Kidney (tissue), 14 donors: Measurements from ENCODE around the gene CKAP2L. TPM values are rescaled to one million over a fixed set of nuclear protein-coding genes. Genes with fewer than 3 reads are reported as not detected.
A peak's percentile ranks its signal among the peaks of the same experiment; 100 is the strongest.

Experiments used
- DNase-seq, 5 donors: peaks; one replicate each; pipeline ENCODE4 v3.0.0-alpha.2; 2013 to 2020
- FAIRE-seq: peaks from 2 replicates; lab custom pipeline; 2012; peaks lifted over from hg19 to GRCh38; lab: Jason Lieb, UNC
- H3K27ac ChIP-seq, 2 donors: one replicate each; pipeline ENCODE4 v1.7.0; 2013; ENCODE audit warnings: low read depth in 2 of 2, low read length in 2 of 2, inconsistent platforms in 1 of 2
- H3K27me3 ChIP-seq: one replicate; pipeline ENCODE4 v1.7.1; 2013; ENCODE audit warnings: low read length, inconsistent platforms; ENCODE audit not compliant: control insufficient read depth, insufficient read depth
- H3K36me3 ChIP-seq, 3 donors: one replicate each; pipeline versions ENCODE4 v1.7.0 to v1.7.1; 2013; ENCODE audit warnings: low read length in 3 of 3, control low read depth in 1 of 3, inconsistent platforms in 1 of 3; ENCODE audit not compliant: insufficient read depth in 3 of 3, control insufficient read depth in 2 of 3
- H3K4me1 ChIP-seq, 3 donors: one replicate each; pipeline versions ENCODE4 v1.7.0 to v1.7.1; 2013; ENCODE audit warnings: low read length in 3 of 3, inconsistent platforms in 1 of 3, low read depth in 1 of 3; ENCODE audit not compliant: control insufficient read depth in 2 of 3, insufficient read depth in 2 of 3
- H3K4me3 ChIP-seq, 3 donors: one replicate each; pipeline versions ENCODE4 v1.7.0 to v1.8.1; 2013; ENCODE audit warnings: low read length in 3 of 3, control low read depth in 1 of 3, inconsistent platforms in 1 of 3
- H3K9ac ChIP-seq, 3 donors: one replicate each; pipeline versions ENCODE4 v1.7.0 to v1.7.1; 2013; ENCODE audit warnings: low read length in 3 of 3, control low read depth in 1 of 3, inconsistent platforms in 1 of 3
- H3K9me3 ChIP-seq, 3 donors: one replicate each; pipeline versions ENCODE4 v1.7.0 to v1.7.1; 2013; ENCODE audit warnings: low read length in 3 of 3, control low read depth in 1 of 3, inconsistent platforms in 1 of 3; ENCODE audit not compliant: control insufficient read depth in 2 of 3, insufficient read depth in 1 of 3
- CTCF ChIP-seq: IDR thresholded peaks from 3 replicates; pipeline ENCODE4 v1.5.1; 2012; ENCODE audit warnings: mild to moderate bottlenecking, moderate library complexity, borderline replicate concordance; ENCODE audit not compliant: insufficient read depth; ENCODE audit errors: extremely low read depth
- intact Hi-C: fragments of 100-400 bp; cut with DNase I; formaldehyde crosslinking; loops from one replicate; pipeline ENCODE4 v1.11.1; 2022
- polyA plus RNA-seq: library from polyadenylated mRNA; stranded (reverse); fragments of 350-450 nt; fragmentation: Illumina TruSeq; extraction: RNeasy Lipid Tissue Mini Kit (QIAGEN cat#74804); gene quantifications from one replicate; pipeline ENCODE4 v1.2.3, GENCODE V29; 2014; ENCODE audit warnings: low read depth, low replicate concordance; ENCODE audit not compliant: insufficient read depth
- total RNA-seq: library from RNA; stranded (reverse); fragmentation: NEBNext Ultra II Directional; extraction: Animal tissue kit (Norgen Biotek cat#: 25700); gene quantifications from one replicate; pipeline ENCODE4 v1.2.1, GENCODE V29; 2021
- donor health status: control.
- donor health status: control.
- donor health status: control.
- donor health status: control.
- donor health status: control.
- donor health status: DM: yes; HTN: yes; CAD: no.
- donor health status: Normal renal cell carcinoma (clear cell type).

The CKAP2L gene
- total and polyA plus RNA-seq, 2 donors from 2014 or later: 0.88 TPM; not detected in 1

DNA sequence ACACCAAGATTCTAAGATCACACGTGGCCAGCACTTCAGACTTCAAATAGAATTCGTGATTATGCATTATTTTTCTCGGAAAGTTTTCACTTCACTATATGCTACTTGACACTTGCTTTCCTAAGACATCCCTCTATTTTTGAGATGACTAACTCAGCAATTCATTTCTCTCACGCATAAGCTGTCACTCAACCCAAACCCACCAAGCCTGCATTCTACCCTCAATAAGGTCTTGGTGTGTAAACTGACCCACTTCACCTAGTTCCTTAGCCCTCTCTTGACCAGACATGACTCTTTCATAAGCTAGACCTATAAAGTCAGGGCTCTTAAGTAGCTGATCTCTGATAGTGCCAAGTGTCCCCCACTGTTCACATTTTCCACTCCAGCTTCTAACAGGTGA is 11.7 kb downstream of the CKAP2L start:
- H3K4me1 ChIP-seq: peaks cover 0 to 7% (median 0%) of the 10 kb centered on the region in 3 donors
- DNase-seq (no peak), FAIRE-seq (no peak)
- H3K36me3 ChIP-seq: no peaks in the 10 kb centered on the region
- H3K9me3 ChIP-seq: no peaks in the 10 kb centered on the region
- no peak overlapping the region for H3K27ac ChIP-seq
- no peaks in the 10 kb centered on the region for H3K27me3 ChIP-seq
- no peak overlapping the region for H3K9ac ChIP-seq
- intact Hi-C loops: no loop called here
- TF ChIP-seq CTCF: no peak
- H3K4me3 ChIP-seq: no peak overlapping the region

- no peaks in the 10 kb centered on the region for H3K36me3 ChIP-seq
- no peaks in the 10 kb centered on the region for H3K27me3 ChIP-seq
- H3K9me3 ChIP-seq: no peaks in the 10 kb centered on the region
- no peak for TF ChIP-seq CTCF
- no peak overlapping the region for H3K27ac ChIP-seq
- intact Hi-C loops: no loop called here
- H3K4me1 ChIP-seq: peaks cover 0 to 7% (median 0%) of the 10 kb centered on the region in 3 donors
- no peak for DNase-seq
- peak; percentile 38 for FAIRE-seq
- H3K4me3 ChIP-seq: no peak overlapping the region
- H3K9ac ChIP-seq: no peak overlapping the region
These were observed 12.8 kb downstream of the CKAP2L start for GRCh38 chr2:112751451-112752197.

DNA sequence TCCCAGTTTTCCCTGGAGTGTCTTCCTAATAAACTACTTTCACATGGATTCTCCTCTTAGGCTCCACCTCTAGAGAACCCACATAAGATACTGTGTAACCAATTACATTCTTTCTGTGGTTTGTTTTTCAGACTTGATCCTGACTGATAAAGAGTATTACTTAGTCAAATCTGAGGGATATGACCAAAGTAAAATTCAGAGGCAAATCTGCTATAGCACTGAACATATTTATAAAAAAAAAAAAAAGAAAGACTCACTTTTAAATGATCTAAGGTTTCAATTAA is 13.9 kb downstream of the CKAP2L start:
- Histone ChIP-seq H3K9ac (no peak overlapping the region), H3K27me3 (no peaks in the 10 kb centered on the region), H3K4me3 (no peak overlapping the region), H3K4me1 (peaks cover 0 to 3% (median 0%) of the 10 kb centered on the region in 3 donors), H3K9me3 (no peaks in the 10 kb centered on the region), H3K27ac (no peak overlapping the region), H3K36me3 (no peaks in the 10 kb centered on the region)
- no peak for DNase-seq
- no peak for TF ChIP-seq CTCF
- FAIRE-seq: no peak
- intact Hi-C loops: no loop called here
